Glomerular visceral epithelial cell (primary cell): ENCODE results near the gene CORO1C.
A peak's percentile ranks its signal among the peaks of the same experiment; 100 is the strongest.

Experiments used
- DNase-seq: peaks from one replicate; pipeline ENCODE4 v3.0.0-alpha.2; 2016; ENCODE audit errors: extremely low spot score

The CORO1C gene

DNA sequence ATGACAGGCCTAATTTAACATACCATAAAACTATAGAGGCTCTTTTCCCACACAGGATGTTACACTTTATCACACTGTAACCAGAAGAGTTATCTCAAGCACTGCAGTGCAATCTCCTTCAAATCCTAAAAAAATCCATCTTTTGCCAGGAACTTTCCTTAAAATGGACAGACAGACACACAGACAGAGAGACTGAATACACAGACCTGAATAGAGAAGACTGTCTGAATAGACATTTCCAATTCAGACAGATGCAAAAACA, 6.5 kb downstream of the CORO1C start:
- DNase-seq: no peak

DNA sequence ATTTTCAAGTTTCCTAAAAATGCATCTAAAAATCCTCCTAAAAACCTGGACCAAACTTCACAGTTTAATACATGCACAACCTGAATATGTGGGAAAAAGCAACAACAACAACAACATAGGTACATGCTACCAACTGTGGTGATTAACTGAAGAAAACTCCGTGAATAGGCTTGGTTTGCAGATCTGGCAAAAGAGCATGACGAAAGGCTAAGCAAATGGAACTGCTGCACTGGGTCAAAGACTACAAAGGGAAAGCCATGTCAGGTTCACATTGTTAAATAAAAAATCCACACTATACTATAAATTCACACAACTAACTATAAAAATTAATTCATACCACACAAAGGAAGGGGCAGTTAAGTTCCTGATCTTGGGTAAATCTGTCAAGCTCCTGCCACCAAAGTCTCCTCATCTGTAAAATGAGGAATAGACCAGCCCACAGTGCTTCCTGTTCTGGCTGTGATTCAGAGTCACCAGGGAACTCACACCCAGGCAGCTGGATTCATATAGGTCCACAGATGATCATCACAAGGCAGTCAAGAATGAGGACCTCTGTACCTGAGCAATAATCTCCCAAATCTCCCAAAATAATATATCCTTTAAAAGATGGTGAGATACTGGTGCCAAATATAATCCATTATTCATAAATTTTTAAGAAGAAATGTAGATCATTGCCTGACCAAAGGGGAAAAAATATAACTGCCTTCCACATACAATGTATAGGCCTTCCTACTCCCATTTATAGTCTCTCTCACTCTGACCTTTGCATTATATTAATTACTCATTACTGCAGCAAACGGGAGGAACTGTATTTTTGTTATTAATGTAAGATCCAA, 7.0 kb downstream of the CORO1C start:
- DNase-seq: peak; percentile 59

DNA sequence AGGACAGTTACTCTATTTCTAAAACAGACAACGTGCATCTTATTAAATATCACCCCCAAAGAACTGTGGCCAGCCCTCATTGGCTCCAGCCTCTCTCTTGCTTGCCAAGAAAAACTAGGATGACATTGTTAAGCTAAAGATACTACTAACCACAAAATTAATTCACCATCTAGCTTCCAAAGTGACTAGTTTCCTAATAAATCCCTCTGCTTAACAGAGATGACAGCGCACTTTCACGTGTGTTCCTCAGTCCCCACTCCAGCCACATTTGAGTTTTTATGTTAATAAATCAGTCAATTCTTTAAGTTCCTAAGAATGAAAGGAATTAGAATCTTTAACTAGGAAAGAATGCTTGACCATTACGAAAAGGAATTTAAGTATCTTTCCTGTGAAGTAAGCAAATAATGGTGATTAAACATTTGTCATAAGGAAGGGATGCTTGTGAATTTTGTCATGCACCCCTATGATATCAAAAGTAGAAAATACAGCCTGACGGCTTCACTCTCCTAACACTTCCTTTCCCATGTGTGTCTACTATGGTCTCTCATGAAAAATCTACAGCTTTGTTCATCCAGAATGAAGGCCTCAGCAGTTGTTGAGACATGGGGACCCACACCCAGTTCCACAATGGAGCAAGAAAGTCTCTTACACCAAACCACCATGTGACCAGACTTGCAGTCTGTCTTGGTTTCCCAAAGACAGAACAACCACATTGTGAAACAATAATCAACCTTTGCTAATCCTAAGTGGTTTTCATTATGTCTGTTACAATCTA, 8.1 kb downstream of the CORO1C start:
- DNase-seq: peak; percentile 83

DNA sequence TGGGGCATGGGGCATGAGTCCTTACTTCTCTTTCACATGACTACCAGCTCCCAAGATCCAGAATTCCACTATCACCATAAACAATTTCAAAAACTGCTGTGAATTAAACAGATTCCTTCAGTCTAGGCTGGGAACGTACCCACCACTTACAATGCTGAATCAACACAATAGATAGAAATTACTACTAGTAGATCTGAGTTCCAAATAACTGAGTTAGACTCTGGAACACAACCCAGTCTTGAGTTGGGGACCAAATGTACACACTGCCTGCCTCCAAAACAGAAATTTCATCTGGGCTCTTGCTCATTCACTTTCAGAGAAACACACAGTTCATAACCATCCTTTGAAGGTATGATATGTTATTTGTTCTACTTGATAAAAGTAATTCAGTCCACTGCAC, 8.9 kb downstream of the CORO1C start:
- no peak for DNase-seq

DNA sequence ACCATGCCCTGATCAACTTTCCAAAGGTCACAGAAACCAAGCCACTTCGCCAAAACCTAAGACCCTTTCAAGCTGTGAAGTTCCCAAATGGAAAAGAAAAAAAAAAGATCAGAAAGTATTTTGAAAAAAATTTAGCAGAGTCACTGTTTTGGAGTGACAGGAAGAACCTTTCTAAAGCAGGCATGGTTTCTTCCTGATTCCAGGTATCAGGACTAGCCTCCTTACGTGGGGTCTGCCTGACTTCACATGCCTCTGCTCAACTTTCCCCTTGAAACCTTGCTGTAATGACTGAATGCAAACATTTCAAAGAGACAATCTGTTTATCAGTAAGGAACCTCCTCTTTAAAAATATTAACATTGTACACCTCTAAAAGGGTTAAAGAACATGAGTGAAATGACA, 9.5 kb downstream of the CORO1C start:
- DNase-seq: no peak

DNA sequence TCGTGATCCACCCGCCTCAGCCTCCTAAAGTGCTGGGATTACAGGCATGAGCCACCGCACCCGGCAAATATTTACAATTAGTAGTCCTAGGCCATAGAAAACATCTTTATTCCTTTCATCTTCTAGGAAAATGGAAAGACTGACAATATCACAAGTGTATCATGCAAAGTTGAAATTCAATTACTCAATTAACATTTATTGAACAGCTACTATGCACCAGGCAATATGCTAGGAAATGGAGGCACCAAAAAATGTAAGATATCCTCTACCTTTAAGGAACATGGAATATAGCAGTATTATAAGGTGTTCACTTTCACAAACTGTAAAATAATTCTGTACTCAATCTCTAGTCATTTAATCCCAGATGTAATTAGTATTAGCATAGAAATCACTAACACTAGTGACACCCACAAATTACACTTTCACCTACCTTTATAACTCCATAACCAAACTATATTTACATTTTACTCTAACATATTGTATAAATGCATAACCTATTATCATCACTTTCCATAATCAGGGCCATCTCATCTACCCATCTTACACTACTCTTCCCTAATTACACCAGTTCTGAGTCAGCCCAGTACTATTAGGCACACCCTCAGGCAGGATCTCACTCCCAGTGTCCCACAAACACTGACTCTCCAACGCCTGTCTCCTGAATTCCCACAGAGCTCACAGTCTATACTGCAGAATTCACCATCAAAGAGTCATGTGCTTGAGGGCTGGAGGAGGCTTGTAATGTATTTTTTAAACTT, 10.4 kb downstream of the CORO1C start:
- DNase-seq: peak; percentile 35

DNA sequence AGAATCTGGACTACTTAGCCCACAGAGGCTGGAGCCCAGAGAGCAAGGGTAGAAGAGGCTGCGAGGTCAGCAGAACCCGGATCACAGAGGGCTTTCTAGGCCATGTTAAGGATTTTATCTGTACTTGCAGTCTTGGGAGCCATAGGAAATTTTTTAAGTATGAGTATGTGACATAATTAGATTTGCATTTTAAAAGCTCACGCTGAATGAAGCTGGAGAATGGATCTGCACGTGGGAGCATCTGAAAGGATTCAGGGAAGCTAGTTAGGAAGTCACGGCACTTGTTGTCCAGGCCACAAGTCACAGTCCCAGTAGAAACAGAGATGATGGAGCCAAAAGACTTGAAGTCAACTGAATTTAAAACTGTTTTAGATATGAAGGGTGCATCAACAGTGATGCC, 14.1 kb downstream of the CORO1C start:
- no peak for DNase-seq

DNA sequence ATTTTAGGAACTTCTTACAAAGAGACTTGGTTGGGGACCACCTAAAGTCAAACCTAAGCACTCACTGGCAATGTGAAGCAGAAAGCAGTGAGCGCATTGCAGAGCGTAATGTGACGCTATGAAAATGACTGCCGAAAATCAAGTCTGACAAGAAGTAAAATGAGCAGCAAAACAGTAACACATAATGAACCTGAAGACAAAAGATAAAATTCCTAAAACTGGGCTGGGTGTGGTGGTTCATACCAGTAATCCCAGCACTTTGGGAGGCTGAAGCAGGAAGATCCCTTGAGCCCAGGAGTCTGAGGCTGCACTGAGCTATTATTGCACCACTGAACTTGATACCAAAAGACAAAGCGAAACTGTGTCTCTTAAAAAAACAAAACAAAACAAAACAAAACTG, 16.5 kb downstream of the CORO1C start:
- no peak for DNase-seq

DNA sequence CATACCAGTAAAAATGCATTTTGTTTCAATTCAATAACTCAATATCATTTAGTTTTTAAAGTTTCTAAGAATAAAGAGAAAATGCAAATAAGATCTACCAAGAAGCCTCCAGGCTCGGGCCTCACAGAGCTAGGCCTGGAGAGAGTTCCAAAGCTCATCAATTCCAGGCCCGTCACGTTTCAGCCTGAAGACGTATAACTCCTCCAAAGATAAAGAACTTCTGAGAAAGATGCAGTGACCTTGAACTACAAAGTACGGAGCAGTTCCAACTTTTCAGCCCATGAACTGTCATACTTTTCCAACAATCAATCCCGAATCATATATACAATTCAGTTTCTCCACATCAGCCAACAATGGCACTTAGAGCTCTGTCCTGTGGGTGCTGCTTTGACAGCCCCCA, 17.8 kb downstream of the CORO1C start:
- DNase-seq: no peak

DNA sequence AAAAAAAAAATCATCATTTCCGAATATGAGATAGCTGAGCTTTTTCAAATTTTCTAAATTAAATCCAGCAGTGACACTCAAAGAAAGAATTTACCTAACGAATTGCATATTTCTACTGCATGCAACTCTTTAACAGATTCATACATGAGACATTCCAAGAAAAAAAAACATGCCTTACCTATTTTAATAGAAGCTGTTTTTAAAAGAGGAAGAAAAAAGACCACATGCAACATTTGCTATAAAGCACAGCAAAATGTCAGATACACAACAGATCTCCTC, 18.5 kb downstream of the CORO1C start:
- DNase-seq: no peak

DNA sequence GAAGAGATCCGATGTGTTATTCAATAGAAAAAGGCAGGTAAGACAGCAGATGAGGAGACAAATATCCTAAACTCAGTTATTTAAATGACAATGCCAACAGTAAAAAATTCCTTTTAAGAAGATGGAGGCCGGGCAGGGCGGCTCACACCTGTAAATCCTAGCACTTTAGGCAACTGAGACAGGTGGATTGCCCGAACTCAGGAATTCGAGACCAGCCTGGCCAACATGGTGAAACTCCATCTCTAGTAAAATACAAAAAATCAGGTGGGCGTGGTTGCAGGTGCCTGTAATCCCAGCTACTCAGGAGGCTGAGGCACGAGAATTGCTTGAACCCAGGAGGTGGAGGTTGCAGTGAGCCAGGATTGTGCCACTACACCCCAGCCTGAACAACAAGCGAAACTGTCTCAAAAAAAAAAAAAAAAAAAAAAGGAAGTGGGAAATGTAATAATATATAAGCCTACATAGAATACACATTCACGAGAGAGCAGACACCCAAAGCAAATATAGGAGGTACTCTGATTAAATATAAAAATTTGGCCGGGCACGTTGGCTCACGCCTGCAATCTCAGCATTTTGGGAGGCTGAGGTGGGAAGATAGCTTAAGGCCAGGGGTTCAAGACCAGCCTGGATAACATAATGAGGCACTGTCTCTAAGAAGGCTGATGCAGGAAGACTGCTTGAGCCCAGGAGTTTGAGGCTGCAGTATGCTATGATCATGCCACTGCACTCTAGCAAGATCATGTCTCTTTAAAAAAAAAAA, 19.0 kb downstream of the CORO1C start:
- no peak for DNase-seq

DNA sequence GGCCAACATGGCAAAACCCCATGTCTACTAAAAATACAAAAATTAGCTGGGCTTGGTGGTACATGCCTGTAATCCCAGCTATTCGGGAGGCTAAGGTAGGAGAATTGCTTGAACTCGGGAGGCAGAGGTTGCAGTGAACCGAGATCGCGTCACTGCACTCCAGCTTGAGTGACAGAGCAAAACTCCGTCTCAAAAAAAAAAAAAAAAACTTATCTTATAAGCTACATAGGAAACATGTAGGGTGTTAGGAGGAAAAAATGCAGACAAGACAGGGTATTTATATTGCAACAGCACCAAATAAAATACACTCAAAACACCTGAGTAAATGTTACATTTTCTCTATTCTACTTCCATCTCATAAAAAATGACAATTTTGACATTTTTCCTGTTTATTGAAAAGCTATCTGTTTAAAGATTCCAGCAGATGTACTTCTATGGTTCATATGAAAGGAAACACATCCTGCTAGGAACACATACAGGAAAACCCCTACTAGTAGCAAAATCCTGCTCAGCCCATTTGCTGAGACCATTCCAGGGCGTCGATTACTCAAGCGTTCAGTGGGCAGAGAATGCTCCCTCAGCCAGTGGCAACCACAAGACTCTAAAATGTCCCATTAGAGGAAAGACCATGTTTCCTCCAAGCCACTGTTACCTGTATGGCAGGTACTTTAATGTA, 19.7 kb downstream of the CORO1C start:
- peak; percentile 73 for DNase-seq

DNA sequence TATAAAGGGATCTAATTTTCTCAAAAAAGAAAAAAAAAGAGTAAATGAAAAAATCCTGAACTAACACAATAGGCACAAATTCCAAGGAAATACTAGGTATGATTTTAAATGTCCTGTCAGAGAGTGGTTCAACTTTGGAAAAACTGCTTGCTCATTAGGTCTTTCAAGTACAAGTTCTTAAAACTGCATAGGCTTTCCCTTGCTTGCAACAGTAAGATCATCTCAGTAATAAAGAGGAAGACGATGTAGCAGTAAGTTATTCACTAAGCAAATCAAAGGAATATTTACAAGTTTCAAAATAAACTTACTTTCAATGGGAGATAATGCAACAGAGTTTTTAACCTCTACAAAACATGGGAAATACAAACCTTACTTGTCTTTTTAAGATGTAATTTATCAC, 21.6 kb downstream of the CORO1C start:
- no peak for DNase-seq

DNA sequence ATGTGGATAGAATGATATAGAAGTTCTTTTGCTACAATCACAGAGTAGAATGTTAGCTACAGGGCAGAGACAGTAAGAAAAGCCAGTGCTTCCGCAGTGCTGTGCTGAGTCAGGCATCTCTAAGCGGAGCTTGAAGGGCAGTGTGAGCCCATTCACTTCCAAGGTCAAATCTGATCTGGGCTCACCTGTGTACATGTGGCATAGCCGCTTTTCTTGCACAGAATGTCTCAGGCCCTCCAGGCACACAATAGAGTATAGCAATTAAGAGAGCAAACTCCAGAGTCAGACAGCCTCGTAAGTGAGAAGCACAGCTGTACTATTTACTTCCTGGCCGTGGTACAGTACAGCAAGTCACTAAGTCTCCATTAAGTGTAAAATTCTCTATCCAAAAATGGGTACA, 26.8 kb downstream of the CORO1C start:
- DNase-seq: no peak

DNA sequence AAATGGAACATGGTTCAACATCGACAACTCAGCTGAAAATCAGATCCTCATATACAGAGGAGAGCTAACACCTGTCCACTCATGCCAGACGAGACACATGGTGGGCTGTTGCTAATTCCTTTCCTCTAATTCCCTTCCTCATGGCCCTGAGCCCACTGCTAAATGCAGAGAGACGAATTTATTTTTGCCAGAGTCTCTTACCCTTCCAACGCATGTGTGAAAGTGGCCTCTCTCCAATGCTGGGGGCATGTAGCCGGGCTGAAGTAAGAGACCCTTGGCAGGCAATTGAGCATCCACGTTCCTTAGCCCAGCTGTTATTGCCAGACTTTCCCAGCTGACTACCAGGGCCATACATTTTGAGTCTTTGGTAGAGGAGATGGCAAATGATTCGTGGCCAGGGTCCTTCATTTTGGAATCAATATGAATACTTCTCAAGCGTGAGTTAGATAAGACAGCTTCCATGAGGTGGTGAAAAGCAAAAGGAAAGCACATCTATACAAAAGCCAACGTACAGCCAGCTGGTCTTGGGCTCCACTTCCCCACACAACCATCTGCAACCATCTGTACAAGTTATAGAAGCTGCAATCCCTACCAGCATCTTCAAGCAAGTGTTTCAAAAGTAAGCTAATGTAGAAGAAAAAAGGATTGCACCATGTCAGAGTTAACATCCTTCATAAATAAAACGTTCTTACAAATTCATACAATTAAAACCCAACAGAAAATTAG, 28.6 kb downstream of the CORO1C start:
- no peak for DNase-seq

DNA sequence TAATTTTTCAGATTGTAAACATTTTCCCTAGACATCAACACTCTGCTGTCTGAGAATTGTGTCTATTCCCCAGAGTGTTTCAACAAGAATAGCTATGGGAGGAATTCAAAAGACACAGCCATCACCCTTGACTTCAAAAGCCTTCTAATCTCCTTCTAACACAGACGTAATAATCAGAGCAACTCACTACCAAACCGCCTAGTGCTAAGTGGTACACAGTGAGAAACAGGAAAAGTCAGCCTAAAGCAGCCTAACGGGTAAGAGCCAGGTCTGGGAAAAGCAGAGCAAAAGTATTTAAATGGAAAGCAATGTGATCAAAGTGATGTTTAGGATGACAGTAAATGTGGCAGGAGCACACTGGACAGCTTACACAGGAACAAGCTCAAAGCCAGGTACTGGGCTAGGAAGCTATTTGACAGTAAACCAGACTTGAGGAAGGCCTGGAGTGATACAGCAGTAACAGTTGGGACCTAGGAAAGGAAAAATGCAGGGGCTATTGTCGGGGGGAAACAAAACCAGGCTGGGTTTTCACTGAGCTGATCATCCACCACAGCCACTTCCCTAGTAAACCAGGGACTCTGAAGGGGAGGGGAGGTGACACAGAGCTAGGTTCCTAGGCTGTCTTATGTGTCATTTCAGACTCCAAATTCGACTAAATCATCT, 29.4 kb downstream of the CORO1C start:
- no peak for DNase-seq

DNA sequence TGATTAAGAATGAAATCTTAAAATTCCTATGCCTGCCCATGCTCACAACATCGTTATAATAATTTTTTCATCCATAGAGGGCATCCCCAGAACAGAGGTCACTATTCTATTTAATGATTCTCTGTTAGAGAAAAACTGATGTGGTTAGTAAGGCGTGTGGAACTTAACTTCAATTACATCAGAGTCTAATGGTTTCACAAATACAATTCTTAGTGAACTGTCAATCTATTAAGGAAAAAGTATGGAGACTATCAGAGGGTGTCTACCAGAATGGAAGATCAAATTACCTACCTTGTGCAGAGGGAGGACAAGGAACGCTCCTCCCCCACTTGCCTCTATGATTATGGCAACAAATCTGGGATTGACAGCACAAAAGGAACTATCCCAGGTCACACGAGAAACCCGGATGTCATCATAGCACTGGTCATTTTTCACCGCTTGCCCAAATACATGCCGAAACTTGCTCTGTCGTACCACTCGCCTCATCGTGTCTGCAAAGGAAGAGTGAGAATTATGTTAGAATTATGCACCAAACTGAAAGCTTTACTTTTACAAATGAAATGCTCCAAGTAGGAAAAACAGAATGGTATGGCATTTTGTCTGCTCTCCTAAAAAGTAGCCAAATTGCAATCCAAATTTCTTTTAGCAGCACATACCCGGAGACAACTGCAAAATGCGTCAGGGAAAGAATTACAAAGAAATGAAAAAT, 30.3 kb downstream of the CORO1C start:
- DNase-seq: no peak

DNA sequence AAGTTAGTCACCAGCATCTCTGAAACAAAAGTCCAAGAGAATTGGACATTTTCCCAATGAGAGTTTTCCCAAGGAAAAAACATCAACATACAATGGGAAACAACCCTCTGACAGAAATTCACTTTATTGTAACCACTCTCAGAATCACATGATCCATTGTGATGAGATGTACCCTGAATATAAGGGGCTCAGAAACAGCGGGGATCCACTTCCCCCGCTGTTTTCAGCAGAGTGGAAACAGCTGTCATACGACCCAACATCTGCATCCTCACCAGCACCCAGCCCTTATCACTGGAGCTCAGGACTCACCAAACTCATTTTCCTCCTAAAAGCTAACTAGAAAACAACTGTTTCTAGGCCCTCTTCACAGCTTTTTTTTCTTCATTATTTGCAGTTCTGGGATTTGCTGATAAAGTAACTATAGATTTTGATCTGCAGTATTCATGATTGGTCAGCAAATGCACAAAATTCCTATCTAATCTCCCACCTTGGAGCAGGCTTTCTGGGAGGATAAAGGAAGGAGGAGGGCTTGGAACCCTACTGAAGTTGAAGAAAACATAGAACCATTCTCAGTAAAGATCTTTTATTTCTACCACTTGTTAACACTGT, 31.3 kb downstream of the CORO1C start:
- DNase-seq: no peak

DNA sequence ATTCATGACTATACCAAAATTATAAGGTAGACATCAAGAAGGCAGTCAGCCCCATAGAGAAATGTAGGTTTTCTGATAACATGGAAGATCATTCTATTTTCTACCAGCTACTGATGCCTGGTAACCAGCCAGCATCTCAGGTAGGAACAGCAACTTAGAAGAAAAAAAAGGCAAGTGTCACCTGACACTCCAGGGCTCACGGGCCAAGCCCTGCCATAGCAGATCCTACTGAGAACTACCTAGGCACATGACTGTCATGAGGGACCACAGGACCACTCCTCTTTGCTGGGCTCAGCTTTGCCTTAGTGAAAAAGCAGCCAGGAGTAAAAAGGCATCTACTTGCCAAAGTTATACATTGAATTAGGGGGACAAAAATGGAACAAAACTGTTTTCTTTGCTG, 33.4 kb downstream of the CORO1C start:
- no peak for DNase-seq

DNA sequence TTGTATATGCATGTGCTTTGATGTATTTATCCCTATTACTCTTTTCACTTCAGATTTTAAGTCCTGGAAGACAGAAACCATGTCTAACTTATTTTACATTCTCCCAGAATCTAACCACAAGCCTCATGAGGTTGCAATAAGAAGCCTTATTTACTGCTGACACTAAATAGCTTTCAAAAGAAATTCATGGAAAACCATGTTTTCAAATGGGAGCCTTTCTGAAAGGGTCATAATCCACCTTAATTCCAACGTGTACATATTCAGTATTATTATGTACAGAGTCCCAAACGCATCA, 34.4 kb downstream of the CORO1C start:
- no peak for DNase-seq
